GM18867 (cell line): ENCODE results near the gene MAPK14.
"Not testable (repeated sequence)": the region's sequence is repeated elsewhere in the genome, so short reads cannot be mapped to it uniquely, and the experiment has no call there.

Source experiments
- ATAC-seq: cut with Tn5 transposase; IDR thresholded peaks from one replicate; pipeline ENCODE4 v1.9.1; 2021; ENCODE audit warnings: mild to moderate bottlenecking, moderate library complexity; ENCODE audit not compliant: unreplicated experiment

MAPK14 gene

GRCh38 chr6:36027501-36028087 lies at the start of gene MAPK14:
MAPK14 (plus strand) TSS chr6:36027808; CDS start chr6:36028158, 350 bp downstream.
- peak; percentile 88 for ATAC-seq

- ATAC-seq: not testable (repeated sequence)
Observed at GRCh38 chr6:35980126-35980525, 47.5 kb upstream of the MAPK14 start.

GRCh38 chr6:35980991-35981645 lies 46.5 kb upstream of the MAPK14 start:
- ATAC-seq: no peak

GRCh38 chr6:35984701-35985100 lies 42.9 kb upstream of the MAPK14 start:
- no peak for ATAC-seq

GRCh38 chr6:35988047-35988446 lies 39.6 kb upstream of the MAPK14 start:
- not testable (repeated sequence) for ATAC-seq

GRCh38 chr6:35993150-35993549 lies 34.5 kb upstream of the MAPK14 start:
- ATAC-seq: no peak

- no peak for ATAC-seq
Observed at GRCh38 chr6:36000451-36000850, 27.2 kb upstream of the MAPK14 start.

GRCh38 chr6:36015666-36016065 lies 11.9 kb upstream of the MAPK14 start:
- ATAC-seq: no peak

GRCh38 chr6:36018339-36018738 lies 9.3 kb upstream of the MAPK14 start:
- no peak for ATAC-seq

- ATAC-seq: no peak
Observed at GRCh38 chr6:36019167-36019566, 8.4 kb upstream of the MAPK14 start.

GRCh38 chr6:36020154-36020553 lies 7.5 kb upstream of the MAPK14 start:
- ATAC-seq: no peak

- no peak for ATAC-seq
Observed at GRCh38 chr6:36023996-36024795, 3.4 kb upstream of the MAPK14 start, which contains the start of gene SLC26A8. SLC26A8 (minus strand) TSS chr6:36024641; CDS start chr6:36019707, 4,934 bp downstream.

GRCh38 chr6:36025260-36025931 lies 2.2 kb upstream of the MAPK14 start:
- no peak for ATAC-seq

- ATAC-seq: no peak
Observed at GRCh38 chr6:36025932-36026327, 1.7 kb upstream of the MAPK14 start.

GRCh38 chr6:36028088-36028876 lies 674 bp downstream of the MAPK14 start:
- ATAC-seq: peak; percentile 26

- ATAC-seq: peak; percentile 24
Observed at GRCh38 chr6:36028877-36029324, 1.3 kb downstream of the MAPK14 start.

GRCh38 chr6:36029464-36029863 lies 1.9 kb downstream of the MAPK14 start:
- no peak for ATAC-seq

- ATAC-seq: no peak
Observed at GRCh38 chr6:36032261-36032660, 4.7 kb downstream of the MAPK14 start.

GRCh38 chr6:36033144-36033543 lies 5.5 kb downstream of the MAPK14 start:
- ATAC-seq: not testable (repeated sequence)

- no peak for ATAC-seq
Observed at GRCh38 chr6:36033935-36034334, 6.3 kb downstream of the MAPK14 start.
